Amniotic epithelial cell (primary cell): ENCODE measurements around the gene GTF2H2C_2.
"Not testable (repeated sequence)": the region's sequence is repeated elsewhere in the genome, so short reads cannot be mapped to it uniquely, and the experiment has no call there.

ENCODE experiments used
- DNase-seq: peaks from one replicate; pipeline ENCODE4 v3.0.0-alpha.2; 2010; ENCODE audit warnings: low read depth

The GTF2H2C_2 gene

DNA sequence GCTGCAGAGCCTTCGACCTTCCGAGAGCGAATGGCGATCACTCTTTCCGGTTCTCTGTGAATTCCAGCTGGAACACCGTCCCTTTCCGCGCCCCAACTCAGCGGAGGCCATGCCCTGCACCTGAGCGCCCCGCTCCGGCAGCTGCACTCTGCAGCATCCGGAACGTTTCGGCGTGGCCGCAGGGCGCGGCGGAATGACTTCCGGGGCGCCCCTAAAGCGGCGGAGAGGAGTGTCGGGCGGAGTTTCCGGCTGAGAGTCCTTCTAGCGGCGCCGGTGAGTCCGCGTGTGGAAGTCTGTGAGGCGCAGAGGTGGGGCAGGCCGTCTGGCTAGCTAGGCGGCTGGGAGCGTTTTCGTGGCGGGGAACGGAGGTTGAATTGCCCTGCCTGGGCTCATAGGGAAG is at the start of gene GTF2H2C_2:
Gene GTF2H2C_2 (plus strand): TSS at position 252 of the 400 bp plus-strand sequence.
- DNase-seq = not testable (repeated sequence)

DNA sequence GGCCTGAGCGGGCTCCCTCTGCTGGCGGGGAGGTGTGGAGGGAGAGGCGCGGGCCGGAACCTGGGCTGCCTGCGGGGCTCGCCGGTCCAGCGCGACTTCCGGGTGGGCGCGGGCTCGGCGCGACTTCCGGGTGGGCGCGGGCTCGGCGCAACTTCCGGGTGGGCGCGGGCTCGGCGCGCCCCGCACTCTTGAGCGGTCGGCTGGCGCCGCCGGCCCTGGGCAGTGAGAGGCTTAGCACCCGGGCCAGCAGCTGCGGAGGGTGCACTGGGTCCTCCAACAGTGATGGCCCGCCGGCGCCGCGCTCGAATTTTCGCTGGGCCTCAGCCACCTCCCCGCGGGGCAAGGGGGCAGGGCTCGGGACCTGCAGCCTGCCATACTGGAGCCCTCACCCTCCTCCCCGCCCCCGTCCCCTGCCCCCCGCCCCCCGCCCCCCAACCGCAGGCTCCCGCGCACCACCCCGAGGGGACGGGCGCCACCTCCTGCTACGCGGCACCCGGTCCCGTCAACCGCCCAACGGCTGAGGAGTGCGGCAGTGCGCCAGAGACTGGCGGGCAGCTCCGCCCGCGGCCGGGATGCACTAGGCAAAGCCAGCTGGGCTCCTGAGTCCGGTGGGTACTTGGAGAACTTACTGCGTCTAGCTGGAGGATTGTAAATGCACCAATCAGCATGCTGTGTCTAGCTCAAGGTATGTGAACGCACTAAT is 14.0 kb upstream of the GTF2H2C_2 start:
- peak; percentile 52 for DNase-seq

DNA sequence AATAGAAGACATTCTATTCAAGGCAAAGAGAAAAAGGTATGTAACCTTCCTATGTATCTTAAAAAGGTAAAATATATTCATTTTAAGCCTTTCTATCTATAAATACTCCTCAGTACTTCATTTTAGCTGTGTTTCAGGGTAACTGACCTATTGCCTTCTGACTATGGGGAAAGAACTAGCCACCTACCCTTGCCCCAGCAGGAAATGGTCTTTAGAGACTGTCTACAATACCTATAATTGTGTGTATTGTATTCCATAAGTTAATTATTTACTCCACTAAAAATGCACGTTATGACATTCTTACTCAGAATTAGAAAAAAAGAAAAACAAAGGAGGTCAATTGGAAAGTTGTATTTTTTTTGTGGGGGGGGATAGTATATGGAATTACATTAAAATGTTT is 6.2 kb downstream of the GTF2H2C_2 start:
- DNase-seq = not testable (repeated sequence)

DNA sequence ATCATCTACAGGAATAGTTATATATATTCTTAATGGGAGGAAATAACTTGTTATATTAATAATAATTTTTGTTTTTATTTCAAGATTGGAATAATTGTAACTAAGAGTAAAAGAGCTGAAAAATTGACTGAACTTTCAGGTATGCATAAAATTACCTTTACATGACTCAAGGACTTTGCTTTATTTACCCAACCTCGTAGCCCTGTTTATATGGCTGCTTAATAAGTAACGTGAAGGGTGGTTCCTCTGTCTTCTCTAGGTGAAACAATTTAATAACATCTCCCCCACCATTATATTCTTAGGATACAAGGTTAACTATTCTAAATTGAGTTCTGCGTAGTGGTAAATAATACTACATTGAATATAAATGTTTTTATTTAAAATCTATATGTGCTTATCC is 8.0 kb downstream of the GTF2H2C_2 start:
- not testable (repeated sequence) for DNase-seq

DNA sequence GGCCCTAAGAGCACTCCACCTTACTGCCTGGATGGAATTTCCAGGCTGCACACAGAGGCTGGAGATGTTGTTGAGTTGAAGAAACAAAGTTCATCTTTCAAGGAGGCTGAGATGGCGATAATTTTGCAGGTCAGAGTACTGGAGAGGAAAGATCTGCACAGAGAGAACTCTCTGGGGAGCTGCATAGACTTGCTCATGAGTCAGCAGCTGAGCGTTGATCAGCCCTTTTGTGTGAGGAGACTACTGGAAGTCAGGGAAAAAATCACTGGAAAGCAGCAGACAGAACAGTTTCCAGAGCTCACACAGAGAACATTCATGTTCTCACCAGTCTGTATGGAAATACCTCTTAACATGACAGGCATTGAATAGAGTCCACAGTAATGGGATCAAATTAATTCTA is 23.4 kb downstream of the GTF2H2C_2 start:
- DNase-seq = not testable (repeated sequence)

DNA sequence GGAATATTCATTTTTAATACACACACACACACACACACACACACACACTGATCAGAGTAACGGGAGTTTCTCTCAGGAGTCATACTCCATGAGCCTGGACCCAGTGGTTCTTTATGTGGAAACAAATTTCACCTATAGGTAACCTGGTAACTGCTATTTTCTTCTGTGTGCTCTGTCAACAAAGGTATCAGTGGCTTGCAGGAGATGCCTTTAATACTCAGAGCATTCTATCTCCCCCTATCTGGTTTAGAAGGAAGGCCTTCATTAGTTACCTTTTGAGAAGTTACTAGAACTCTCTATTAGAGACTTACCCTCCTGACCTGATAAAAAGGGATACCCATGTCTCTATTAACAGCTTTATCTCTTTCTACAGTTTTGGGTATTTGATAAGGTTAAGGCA is 34.4 kb downstream of the GTF2H2C_2 start:
- DNase-seq = not testable (repeated sequence)

DNA sequence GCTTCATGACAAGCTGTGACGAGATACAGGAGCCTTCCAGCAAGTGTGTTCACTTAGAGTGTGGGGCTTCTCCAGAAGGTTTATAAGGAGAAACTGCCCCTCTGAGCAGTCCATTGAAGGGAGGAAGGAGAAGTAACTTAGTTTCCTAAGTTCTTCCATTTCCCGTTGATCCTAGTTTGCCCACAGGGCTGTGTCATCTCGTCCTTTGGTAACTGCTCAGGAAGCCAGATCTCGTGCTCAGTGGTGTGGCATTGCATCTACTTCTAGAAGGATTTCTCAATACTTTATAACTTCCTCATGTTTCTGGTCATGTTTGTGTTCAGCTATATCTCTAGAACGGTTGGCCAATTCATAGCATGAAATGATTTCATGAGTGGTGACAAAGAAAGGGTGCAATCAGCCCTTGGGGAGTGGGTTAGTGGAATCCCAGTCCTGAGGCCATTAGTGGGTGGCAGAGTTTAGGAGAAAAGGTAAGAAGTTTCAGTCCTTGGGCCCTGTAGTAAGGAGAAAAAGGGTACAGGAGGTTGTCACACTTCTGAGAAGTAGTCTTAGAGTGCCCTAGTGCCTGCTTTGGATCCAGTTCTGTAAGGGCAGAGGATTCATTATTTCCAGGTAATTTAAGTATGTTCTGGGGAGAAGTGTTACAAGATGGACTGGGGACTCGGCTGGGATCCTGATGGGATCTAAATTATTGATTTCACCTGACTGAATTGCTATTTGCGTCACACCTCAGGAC is 36.2 kb downstream of the GTF2H2C_2 start:
- not testable (repeated sequence) for DNase-seq

DNA sequence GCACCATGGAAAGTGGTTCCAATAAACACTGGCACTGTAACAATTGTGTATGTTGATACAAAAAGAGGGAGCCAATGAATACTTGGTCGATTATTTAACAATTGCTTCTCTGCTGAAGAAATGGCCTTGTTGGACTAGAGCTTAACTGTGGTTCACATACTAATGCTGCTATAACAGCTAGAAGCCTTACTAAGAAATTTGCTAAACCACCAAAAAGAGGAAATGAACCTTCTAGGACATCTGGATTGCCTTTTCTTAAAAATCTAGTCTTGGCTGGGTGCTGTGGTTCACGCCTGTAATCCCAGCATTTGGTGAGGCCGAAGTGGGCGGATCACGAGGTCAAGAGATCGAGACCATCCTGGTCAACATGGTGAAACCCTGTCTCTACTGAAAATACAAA is 41.9 kb downstream of the GTF2H2C_2 start:
- DNase-seq = not testable (repeated sequence)

DNA sequence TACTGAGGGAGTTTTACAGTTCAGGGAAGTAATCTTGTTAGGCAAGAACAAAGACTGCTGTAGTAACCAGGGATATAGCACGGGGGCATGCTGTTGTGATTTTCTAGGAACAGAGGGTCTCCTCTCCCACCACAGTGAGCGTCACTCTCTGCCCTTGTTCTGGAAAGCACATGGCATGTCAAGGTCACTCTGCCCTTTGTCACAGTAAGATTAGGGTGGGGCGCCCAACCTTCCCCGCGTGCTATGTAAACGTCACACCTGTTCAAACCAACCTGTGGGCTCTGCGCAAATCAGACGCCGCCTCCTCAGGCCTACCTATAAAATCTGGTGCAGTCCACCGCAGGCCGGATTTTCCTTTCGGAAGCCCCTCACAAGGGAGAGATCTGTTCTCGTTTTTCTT is 44.0 kb downstream of the GTF2H2C_2 start:
- DNase-seq = not testable (repeated sequence)

DNA sequence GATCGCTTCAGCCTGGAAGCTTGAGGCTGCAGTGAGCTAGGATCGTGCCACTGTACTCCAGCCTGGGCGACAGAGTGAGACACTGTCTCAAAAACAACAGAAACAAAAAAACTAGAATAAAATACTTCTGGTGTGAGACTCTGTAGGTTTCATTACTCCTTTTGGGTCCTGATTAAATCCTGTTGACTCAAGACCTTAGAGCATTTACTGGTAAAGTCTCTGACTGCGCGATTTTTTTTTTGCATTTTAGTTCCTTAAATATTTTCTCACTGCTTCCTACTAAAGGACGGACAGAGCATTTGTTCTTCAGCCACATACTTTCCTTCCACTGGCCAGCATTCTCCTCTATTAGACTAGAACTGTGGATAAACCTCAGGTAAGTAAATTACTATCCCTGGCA is 46.8 kb downstream of the GTF2H2C_2 start:
- DNase-seq = not testable (repeated sequence)

DNA sequence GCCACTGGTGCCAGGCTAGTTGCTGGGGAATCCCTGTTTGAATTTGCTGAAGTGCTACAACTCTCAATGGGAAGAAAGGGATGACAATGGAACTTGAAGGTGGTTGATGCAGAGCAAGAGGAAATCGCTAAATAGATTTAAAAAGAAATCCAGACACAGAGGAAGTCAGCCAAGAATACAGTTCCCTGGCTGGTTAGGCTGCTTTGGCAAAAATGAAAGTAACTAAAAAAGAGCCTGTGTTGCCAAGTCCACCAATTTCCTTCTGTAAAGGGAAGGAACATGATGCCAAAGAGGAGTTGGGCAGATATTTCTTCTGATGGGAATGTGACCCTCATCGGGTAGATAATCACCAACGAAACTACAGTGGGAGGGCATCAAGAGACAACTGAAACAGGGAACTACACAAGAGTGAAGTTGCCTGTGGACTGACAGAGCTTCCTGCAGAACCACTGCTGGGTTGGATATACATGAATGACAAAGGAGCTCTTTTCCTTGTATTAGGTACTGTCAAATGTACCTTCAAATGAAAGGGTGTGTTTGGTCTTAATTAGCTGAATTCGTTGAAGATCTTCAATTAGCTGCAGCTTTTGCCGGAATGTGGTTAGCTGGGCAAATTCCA is 49.0 kb downstream of the GTF2H2C_2 start:
- DNase-seq = not testable (repeated sequence)

DNA sequence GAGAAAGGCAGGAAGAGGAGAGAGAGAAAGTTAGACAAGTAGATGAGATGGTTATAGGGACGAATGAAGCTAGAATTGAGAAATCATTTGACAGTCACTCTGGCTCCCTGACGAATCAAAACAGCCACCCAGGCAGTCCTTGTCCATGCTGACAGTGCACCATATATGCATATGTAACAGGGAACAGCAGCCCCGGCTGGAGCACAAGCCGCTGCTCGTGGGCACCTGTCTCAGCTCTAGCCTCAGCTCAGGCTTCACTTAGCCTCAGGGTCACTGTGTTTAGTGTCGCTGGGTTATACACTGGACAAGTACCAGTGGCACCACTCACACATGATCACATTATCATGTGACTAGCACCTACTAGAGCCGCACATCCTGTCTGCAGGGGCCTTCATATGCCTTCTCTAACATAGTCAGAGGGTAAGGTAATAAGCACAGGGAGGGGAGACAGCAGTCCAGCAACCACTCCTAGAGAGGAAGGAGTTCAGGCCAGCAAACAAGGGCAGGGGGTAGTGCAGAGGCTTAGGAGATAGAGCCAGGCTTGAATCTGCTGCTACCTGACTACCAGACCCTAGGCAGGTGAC is 54.9 kb downstream of the GTF2H2C_2 start:
- not testable (repeated sequence) for DNase-seq
